ENCODE results near the gene CCR8.

CCR8 gene

GRCh38 chr3:39338201-39338600 is 8.7 kb downstream of the CCR8 start:
- no peaks in the 10 kb centered on the region for H3K36me3 ChIP-seq (ENCODE audit: insufficient read depth, insufficient read length, low read length)
- no peak for DNase-seq (ENCODE audit: low read depth, low spot score)
- H3K27me3 ChIP-seq (ENCODE audit: insufficient read depth, insufficient read length) = no peaks in the 10 kb centered on the region
- no peak overlapping the region for H3K9ac ChIP-seq (ENCODE audit: insufficient read length, low read depth)
- TF ChIP-seq ZNF274 (IDR thresholded peaks at IDR 0.05; ENCODE audit: low read depth, low read length) (no peak), YY1 (IDR thresholded peaks at IDR 0.05; ENCODE audit: insufficient read depth, insufficient read length) (no peak), SUZ12 (IDR thresholded peaks at IDR 0.05; ENCODE audit: extremely low read depth, insufficient read depth, insufficient read length) (no peak)
- H3K4me1 ChIP-seq (ENCODE audit: insufficient read depth, insufficient read length) = no peaks in the 10 kb centered on the region
- no peak overlapping the region for H3K4me3 ChIP-seq (ENCODE audit: insufficient read length, low read depth)
- no peaks in the 10 kb centered on the region for H3K9me3 ChIP-seq (ENCODE audit: insufficient read depth, low read length)

GRCh38 chr3:39339086-39339485 is 9.6 kb downstream of the CCR8 start:
- TF ChIP-seq SUZ12 (IDR thresholded peaks at IDR 0.05; ENCODE audit: extremely low read depth, insufficient read depth, insufficient read length) = no peak
- no peak for DNase-seq (ENCODE audit: low read depth, low spot score)
- no peaks in the 10 kb centered on the region for H3K4me1 ChIP-seq (ENCODE audit: insufficient read depth, insufficient read length)

GRCh38 chr3:39343076-39343717 is 13.7 kb downstream of the CCR8 start:
- DNase-seq (ENCODE audit: low read depth, low spot score) = no peak
- no peak overlapping the region for H3K4me3 ChIP-seq (ENCODE audit: insufficient read length, low read depth)
- H3K9me3 ChIP-seq (ENCODE audit: insufficient read depth, low read length) = no peaks in the 10 kb centered on the region
- no peaks in the 10 kb centered on the region for H3K27me3 ChIP-seq (ENCODE audit: insufficient read depth, insufficient read length)
- TF ChIP-seq YY1 (IDR thresholded peaks at IDR 0.05; ENCODE audit: insufficient read depth, insufficient read length) (no peak), SUZ12 (IDR thresholded peaks at IDR 0.05; ENCODE audit: extremely low read depth, insufficient read depth, insufficient read length) (no peak), ZNF274 (IDR thresholded peaks at IDR 0.05; ENCODE audit: low read depth, low read length) (no peak)
- no peaks in the 10 kb centered on the region for H3K36me3 ChIP-seq (ENCODE audit: insufficient read depth, insufficient read length, low read length)
- H3K9ac ChIP-seq (ENCODE audit: insufficient read length, low read depth) = no peak overlapping the region
- no peaks in the 10 kb centered on the region for H3K4me1 ChIP-seq (ENCODE audit: insufficient read depth, insufficient read length)

More at GRCh38 chr3:39339086-39339485, 9.6 kb downstream of the CCR8 start:
- Histone ChIP-seq H3K9ac (ENCODE audit: insufficient read length, low read depth) (no peak overlapping the region), H3K36me3 (ENCODE audit: insufficient read depth, insufficient read length, low read length) (no peaks in the 10 kb centered on the region), H3K9me3 (ENCODE audit: insufficient read depth, low read length) (no peaks in the 10 kb centered on the region), H3K27me3 (ENCODE audit: insufficient read depth, insufficient read length) (no peaks in the 10 kb centered on the region), H3K4me3 (ENCODE audit: insufficient read length, low read depth) (no peak overlapping the region)

GRCh38 chr3:39343760-39344159 is 14.3 kb downstream of the CCR8 start:
- H3K9me3 ChIP-seq (ENCODE audit: insufficient read depth, low read length) = no peaks in the 10 kb centered on the region
- H3K4me3 ChIP-seq (ENCODE audit: insufficient read length, low read depth) = no peak overlapping the region
- H3K27me3 ChIP-seq (ENCODE audit: insufficient read depth, insufficient read length) = no peaks in the 10 kb centered on the region
- DNase-seq (ENCODE audit: low read depth, low spot score) = no peak
- TF ChIP-seq YY1 (IDR thresholded peaks at IDR 0.05; ENCODE audit: insufficient read depth, insufficient read length) = no peak
- no peak for TF ChIP-seq ZNF274 (IDR thresholded peaks at IDR 0.05; ENCODE audit: low read depth, low read length)
- TF ChIP-seq SUZ12 (IDR thresholded peaks at IDR 0.05; ENCODE audit: extremely low read depth, insufficient read depth, insufficient read length) = no peak
- no peaks in the 10 kb centered on the region for H3K36me3 ChIP-seq (ENCODE audit: insufficient read depth, insufficient read length, low read length)
- H3K4me1 ChIP-seq (ENCODE audit: insufficient read depth, insufficient read length) = no peaks in the 10 kb centered on the region
- H3K9ac ChIP-seq (ENCODE audit: insufficient read length, low read depth) = no peak overlapping the region

- Histone ChIP-seq H3K27me3 (ENCODE audit: insufficient read depth, insufficient read length) (no peaks in the 10 kb centered on the region), H3K4me3 (ENCODE audit: insufficient read length, low read depth) (no peak overlapping the region), H3K36me3 (ENCODE audit: insufficient read depth, insufficient read length, low read length) (no peaks in the 10 kb centered on the region), H3K9ac (ENCODE audit: insufficient read length, low read depth) (no peak overlapping the region), H3K9me3 (ENCODE audit: insufficient read depth, low read length) (no peaks in the 10 kb centered on the region), H3K4me1 (ENCODE audit: insufficient read depth, insufficient read length) (no peaks in the 10 kb centered on the region)
- TF ChIP-seq SUZ12 (IDR thresholded peaks at IDR 0.05; ENCODE audit: extremely low read depth, insufficient read depth, insufficient read length) (no peak), YY1 (IDR thresholded peaks at IDR 0.05; ENCODE audit: insufficient read depth, insufficient read length) (no peak), ZNF274 (IDR thresholded peaks at IDR 0.05; ENCODE audit: low read depth, low read length) (no peak)
- DNase-seq (ENCODE audit: low read depth, low spot score) = no peak
Observed at GRCh38 chr3:39344746-39345344, 15.3 kb downstream of the CCR8 start.

GRCh38 chr3:39346785-39347585 is 17.5 kb downstream of the CCR8 start:
- Histone ChIP-seq H3K4me3 (ENCODE audit: insufficient read length, low read depth) (no peak overlapping the region), H3K27me3 (ENCODE audit: insufficient read depth, insufficient read length) (no peaks in the 10 kb centered on the region), H3K36me3 (ENCODE audit: insufficient read depth, insufficient read length, low read length) (no peaks in the 10 kb centered on the region), H3K9ac (ENCODE audit: insufficient read length, low read depth) (no peak overlapping the region), H3K4me1 (ENCODE audit: insufficient read depth, insufficient read length) (no peaks in the 10 kb centered on the region), H3K9me3 (ENCODE audit: insufficient read depth, low read length) (no peaks in the 10 kb centered on the region)
- DNase-seq (ENCODE audit: low read depth, low spot score) = no peak
- TF ChIP-seq SUZ12 (IDR thresholded peaks at IDR 0.05; ENCODE audit: extremely low read depth, insufficient read depth, insufficient read length) = no peak
- TF ChIP-seq ZNF274 (IDR thresholded peaks at IDR 0.05; ENCODE audit: low read depth, low read length) = no peak
- no peak for TF ChIP-seq YY1 (IDR thresholded peaks at IDR 0.05; ENCODE audit: insufficient read depth, insufficient read length)

- H3K36me3 ChIP-seq (ENCODE audit: insufficient read depth, insufficient read length, low read length) = no peaks in the 10 kb centered on the region
- no peak overlapping the region for H3K9ac ChIP-seq (ENCODE audit: insufficient read length, low read depth)
- TF ChIP-seq ZNF274 (IDR thresholded peaks at IDR 0.05; ENCODE audit: low read depth, low read length) = no peak
Observed at GRCh38 chr3:39347586-39347876, 18.0 kb downstream of the CCR8 start.

More at GRCh38 chr3:39347586-39347876, 18.0 kb downstream of the CCR8 start:
- Histone ChIP-seq H3K4me1 (ENCODE audit: insufficient read depth, insufficient read length) (no peaks in the 10 kb centered on the region), H3K9me3 (ENCODE audit: insufficient read depth, low read length) (no peaks in the 10 kb centered on the region), H3K4me3 (ENCODE audit: insufficient read length, low read depth) (no peak overlapping the region), H3K27me3 (ENCODE audit: insufficient read depth, insufficient read length) (no peaks in the 10 kb centered on the region)
- DNase-seq (ENCODE audit: low read depth, low spot score) = no peak
